Measurements from ENCODE around the gene DDX39B.

- TF ChIP-seq POLR2A (IDR thresholded peaks at IDR 0.05; ENCODE audit: low read depth, low read length) (no peak), CTCF (conservative IDR thresholded peaks at IDR 0.05; ENCODE audit: low read depth, low read length) (no peak), CEBPB (IDR thresholded peaks at IDR 0.05; ENCODE audit: low read depth, low read length) (no peak), RAD21 (IDR thresholded peaks at IDR 0.05; ENCODE audit: low read length) (no peak), RCOR1 (IDR thresholded peaks at IDR 0.05; ENCODE audit: insufficient replicate concordance, low read length) (no peak), MXI1 (IDR thresholded peaks at IDR 0.05; ENCODE audit: borderline replicate concordance, low read depth, low read length) (no peak), CHD1 (IDR thresholded peaks at IDR 0.05; ENCODE audit: low read depth, low read length) (no peak)
- TF ChIP-seq, protein P1, sequence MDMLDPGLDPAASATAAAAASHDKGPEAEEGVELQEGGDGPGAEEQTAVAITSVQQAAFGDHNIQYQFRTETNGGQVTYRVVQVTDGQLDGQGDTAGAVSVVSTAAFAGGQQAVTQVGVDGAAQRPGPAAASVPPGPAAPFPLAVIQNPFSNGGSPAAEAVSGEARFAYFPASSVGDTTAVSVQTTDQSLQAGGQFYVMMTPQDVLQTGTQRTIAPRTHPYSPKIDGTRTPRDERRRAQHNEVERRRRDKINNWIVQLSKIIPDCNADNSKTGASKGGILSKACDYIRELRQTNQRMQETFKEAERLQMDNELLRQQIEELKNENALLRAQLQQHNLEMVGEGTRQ (IDR thresholded peaks at IDR 0.05; ENCODE audit: low read depth, low read length) = no peak
These were observed 46.2 kb downstream of the DDX39B start for GRCh38 chr6:31495580-31495979.
